Measurements from ENCODE around the gene CDH12. TPM values are rescaled to one million over a fixed set of nuclear protein-coding genes. Genes with fewer than 3 reads are reported as not detected.
"Not testable (repeated sequence)": the region's sequence is repeated elsewhere in the genome, so short reads cannot be mapped to it uniquely, and the experiment has no call there.

Gene CDH12
- total RNA-seq, 4 donors from 2014 or later = 0.12 TPM; not detected in 3

GRCh38 chr5:22164910-22165748, 688.0 kb downstream of the CDH12 start:
- WGBS, 2 donors (ENCODE audit: low coverage in 1 of 2) = 29 to 43% methylated on average over 2 to 3 of the region's 7 CpGs
- H3K4me3 ChIP-seq, H3K9me3 ChIP-seq, ATAC-seq, H3K36me3 ChIP-seq, H3K27ac ChIP-seq, H3K4me1 ChIP-seq, H3K27me3 ChIP-seq: not testable (repeated sequence)

GRCh38 chr5:22156953-22157352, 696.2 kb downstream of the CDH12 start:
- H3K27me3 ChIP-seq, H3K36me3 ChIP-seq, H3K4me1 ChIP-seq, H3K27ac ChIP-seq, H3K4me3 ChIP-seq, ATAC-seq, H3K9me3 ChIP-seq: not testable (repeated sequence)
- no CpG with 5 or more reads among the region's 1 CpG for WGBS, 2 donors (ENCODE audit: low coverage in 1 of 2)

GRCh38 chr5:22154779-22155178, 698.4 kb downstream of the CDH12 start:
- H3K27ac ChIP-seq, H3K9me3 ChIP-seq, H3K4me1 ChIP-seq, H3K27me3 ChIP-seq, H3K36me3 ChIP-seq, H3K4me3 ChIP-seq, ATAC-seq: not testable (repeated sequence)
- WGBS, 2 donors (ENCODE audit: low coverage in 1 of 2) = 56 to 67% methylated on average over 2 of the region's 2 CpGs

DNA sequence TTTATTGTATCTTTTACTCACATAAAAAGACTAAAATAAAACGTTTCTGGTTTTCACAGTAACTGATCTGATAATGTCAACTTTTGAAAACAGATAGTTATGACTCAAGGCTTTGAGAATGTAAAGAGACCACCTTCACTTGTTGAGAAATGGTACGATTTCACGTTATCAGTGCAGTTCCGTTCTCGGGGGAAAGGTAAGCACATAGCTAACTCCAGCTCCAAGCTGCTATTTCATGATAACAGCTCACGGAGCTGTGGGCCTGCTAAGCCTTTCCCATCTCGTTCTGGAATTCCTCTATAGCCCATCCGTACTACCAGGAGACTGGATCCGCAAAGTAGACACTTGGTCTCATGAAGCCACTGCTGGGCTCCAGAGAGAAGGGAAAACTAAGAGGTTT, 701.3 kb downstream of the CDH12 start:
- not testable (repeated sequence) for H3K27me3 ChIP-seq, ATAC-seq, H3K36me3 ChIP-seq, H3K4me3 ChIP-seq, H3K4me1 ChIP-seq, H3K9me3 ChIP-seq, H3K27ac ChIP-seq
- WGBS, 2 donors (ENCODE audit: low coverage in 1 of 2) = 35 to 79% methylated on average over 9 of the region's 9 CpGs

DNA sequence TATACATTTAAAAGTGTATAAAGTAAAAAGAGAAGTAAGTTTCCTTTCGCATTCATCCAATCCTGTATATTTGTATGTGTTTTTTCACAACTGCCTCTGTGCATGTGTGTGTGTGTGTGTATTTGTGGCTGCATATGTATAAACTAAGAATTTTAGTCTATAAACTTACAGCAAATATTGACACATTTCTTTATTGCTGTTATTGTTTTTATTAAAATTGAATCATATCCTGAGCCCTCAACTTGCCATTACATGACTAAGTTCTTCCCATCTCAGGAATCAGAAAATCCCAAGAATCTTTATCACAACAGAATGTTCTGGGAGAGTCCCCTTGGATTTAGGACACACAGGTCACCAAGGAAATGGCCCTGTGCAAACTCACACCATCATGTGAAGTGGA, 712.7 kb downstream of the CDH12 start:
- not testable (repeated sequence) for H3K27me3 ChIP-seq, H3K27ac ChIP-seq, H3K36me3 ChIP-seq, ATAC-seq, H3K4me3 ChIP-seq, H3K4me1 ChIP-seq, H3K9me3 ChIP-seq
- WGBS, 2 donors (ENCODE audit: low coverage in 1 of 2) = 80 to 100% methylated on average over 1 of the region's 1 CpG

GRCh38 chr5:22139662-22140300, 713.4 kb downstream of the CDH12 start:
- WGBS, 2 donors (ENCODE audit: low coverage in 1 of 2) = 24 to 26% methylated on average over 6 of the region's 6 CpGs
- H3K4me1 ChIP-seq, H3K27me3 ChIP-seq, H3K36me3 ChIP-seq, H3K4me3 ChIP-seq, H3K27ac ChIP-seq, ATAC-seq, H3K9me3 ChIP-seq: not testable (repeated sequence)

DNA sequence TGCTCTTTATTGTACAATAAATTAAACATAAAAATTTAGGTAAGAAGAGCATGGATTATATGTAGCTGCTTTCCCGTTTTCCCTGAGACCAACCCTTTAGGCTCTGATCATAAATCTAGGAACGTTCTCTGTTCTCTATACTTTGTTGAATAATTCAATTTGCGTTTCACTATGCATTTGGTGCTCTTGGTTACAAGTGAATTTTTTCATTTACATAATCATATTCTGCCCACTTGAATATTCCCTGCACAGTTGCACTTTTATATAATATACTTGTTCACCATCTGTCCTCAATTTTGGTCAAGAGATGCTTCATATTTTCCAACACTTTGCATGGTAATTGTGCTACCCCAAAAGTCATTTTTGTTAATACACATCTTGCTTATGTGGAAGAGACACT, 741.8 kb downstream of the CDH12 start:
- H3K27ac ChIP-seq = no peak overlapping the region
- ATAC-seq = no peak
- H3K4me1 ChIP-seq = no peaks in the 10 kb centered on the region
- no peak overlapping the region for H3K4me3 ChIP-seq
- TF ChIP-seq EP300 (IDR thresholded peaks at IDR 0.05) = no peak
- TF ChIP-seq POLR2A (IDR thresholded peaks at IDR 0.05) = no peak
- TF ChIP-seq POLR2AphosphoS5 (IDR thresholded peaks at IDR 0.05) = no peak
- no peak for TF ChIP-seq CTCF (IDR thresholded peaks at IDR 0.05)
- no peaks in the 10 kb centered on the region for H3K27me3 ChIP-seq
- H3K36me3 ChIP-seq = no peaks in the 10 kb centered on the region
- no peaks in the 10 kb centered on the region for H3K9me3 ChIP-seq
- WGBS, 2 donors (ENCODE audit: low coverage in 1 of 2) = 75 to 90% methylated on average over 3 of the region's 3 CpGs

DNA sequence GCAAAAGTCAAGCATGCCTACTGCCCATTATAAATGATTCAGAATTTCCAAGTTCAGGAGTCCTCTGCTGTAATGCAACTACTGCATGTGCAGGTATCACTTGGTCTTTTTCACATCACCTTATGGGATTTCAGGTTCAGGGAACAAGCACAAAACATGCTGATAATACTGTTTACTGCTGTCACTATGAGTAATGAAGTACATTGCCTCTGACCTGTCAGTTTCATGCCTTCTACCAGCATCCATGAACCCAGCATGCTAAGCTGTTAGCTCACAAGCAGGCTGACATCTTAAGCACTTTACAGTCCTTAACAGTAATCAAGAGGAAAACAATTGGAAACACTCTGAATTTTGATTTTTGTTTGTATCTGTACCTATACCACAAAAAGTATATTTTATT, 743.8 kb downstream of the CDH12 start:
- H3K27me3 ChIP-seq = no peaks in the 10 kb centered on the region
- ATAC-seq = no peak
- H3K9me3 ChIP-seq = no peaks in the 10 kb centered on the region
- no peak overlapping the region for H3K4me3 ChIP-seq
- H3K36me3 ChIP-seq = no peaks in the 10 kb centered on the region
- TF ChIP-seq CTCF (IDR thresholded peaks at IDR 0.05) (no peak), POLR2A (IDR thresholded peaks at IDR 0.05) (no peak), POLR2AphosphoS5 (IDR thresholded peaks at IDR 0.05) (no peak), EP300 (IDR thresholded peaks at IDR 0.05) (no peak)
- H3K4me1 ChIP-seq = no peaks in the 10 kb centered on the region
- no peak overlapping the region for H3K27ac ChIP-seq

Measured in gastroesophageal sphincter (tissue), 4 donors.